GM18520 (cell line): ENCODE measurements around the gene ATP2A1.
"Not testable (repeated sequence)": the region's sequence is repeated elsewhere in the genome, so short reads cannot be mapped to it uniquely, and the experiment has no call there.

Source experiments
- ATAC-seq: cut with Tn5 transposase; IDR thresholded peaks from one replicate; pipeline ENCODE4 v1.9.1; 2021; ENCODE audit not compliant: unreplicated experiment

ATP2A1 gene

GRCh38 chr16:28858421-28858820, 19.9 kb upstream of the ATP2A1 start:
- ATAC-seq = no peak

- no peak for ATAC-seq
Observed at GRCh38 chr16:28859326-28859725, 19.0 kb upstream of the ATP2A1 start.

DNA sequence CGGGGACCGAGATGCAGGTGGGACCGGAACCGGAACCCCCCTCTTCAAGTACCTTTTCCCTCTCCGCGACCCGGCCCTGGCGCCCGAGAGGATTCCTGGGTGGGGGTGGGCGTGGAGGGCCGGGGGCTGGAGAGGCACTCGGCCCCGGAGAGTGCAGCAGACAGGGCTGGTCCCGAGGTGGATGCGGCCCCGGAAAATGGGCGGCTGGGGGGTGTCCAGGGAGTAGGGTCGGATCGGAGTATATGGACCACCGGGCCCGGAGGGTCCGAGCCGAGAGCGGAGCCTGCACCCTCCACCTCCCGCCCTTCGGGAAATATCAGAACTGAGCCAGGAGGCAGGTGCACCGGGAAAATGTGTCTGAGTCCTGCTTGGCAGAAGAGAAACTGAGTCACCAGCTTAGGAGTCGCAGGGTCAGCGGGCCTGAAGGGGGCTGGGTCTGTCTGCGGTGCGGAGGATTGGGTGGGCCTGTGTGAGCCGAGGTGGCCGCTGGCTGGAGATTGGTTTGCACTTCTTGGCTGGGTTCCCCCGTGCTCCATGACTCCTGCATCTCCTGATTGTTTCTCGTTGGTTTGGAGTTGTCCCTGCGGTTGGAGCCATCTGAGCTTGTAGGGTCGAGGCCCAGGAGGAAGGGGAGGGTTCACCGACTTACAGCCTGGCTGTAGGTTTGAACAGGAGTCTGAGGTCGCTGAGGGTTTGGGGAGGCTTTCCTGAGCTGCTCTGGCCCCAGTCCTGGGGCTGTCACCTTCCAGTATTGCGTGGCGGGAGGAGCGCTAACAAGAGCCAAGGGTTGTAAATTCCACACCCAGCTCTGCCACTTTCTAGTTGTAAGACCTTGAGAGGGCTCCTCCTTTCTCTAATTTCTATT, 14.1 kb upstream of the ATP2A1 start:
- ATAC-seq = no peak

DNA sequence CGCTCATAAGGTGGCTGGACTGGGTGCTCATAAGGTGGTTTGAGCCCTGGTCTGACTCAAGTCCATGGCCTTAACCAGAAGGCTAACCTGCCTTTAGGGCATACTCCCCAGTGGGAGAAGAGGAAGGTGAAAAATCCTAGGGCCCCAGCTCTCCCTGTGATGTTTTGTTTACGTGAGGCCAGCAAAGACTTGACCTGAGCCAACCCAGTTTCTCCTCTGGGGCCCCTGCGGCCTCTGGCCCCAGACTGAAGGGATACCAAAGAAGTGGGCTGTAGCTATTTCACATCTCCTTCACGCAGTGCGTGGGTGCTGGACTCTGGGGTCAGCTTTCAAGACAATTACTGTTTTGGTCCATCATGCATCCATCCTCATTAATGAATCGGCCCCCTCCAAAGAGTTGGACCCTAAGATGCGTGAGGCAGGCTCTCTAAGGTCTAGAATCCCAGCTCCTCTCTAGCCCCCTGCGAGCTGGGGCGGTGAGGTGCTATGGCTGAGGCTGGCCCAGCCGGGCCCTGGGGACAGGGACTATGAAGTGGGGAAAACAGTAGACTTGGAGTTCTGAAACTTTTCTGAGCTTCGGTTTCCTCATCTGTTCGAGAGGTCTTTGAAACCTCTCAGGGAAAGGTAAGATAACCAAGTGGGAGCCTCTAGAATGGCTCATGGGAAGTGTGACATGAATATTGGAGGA, 13.1 kb upstream of the ATP2A1 start:
- ATAC-seq = no peak

GRCh38 chr16:28865722-28866453, 12.4 kb upstream of the ATP2A1 start:
- no peak for ATAC-seq

- ATAC-seq = no peak
Observed at GRCh38 chr16:28866454-28866804, 11.9 kb upstream of the ATP2A1 start.

GRCh38 chr16:28867241-28867640, 11.0 kb upstream of the ATP2A1 start:
- ATAC-seq = no peak

GRCh38 chr16:28867646-28868045, 10.6 kb upstream of the ATP2A1 start:
- ATAC-seq = not testable (repeated sequence)

DNA sequence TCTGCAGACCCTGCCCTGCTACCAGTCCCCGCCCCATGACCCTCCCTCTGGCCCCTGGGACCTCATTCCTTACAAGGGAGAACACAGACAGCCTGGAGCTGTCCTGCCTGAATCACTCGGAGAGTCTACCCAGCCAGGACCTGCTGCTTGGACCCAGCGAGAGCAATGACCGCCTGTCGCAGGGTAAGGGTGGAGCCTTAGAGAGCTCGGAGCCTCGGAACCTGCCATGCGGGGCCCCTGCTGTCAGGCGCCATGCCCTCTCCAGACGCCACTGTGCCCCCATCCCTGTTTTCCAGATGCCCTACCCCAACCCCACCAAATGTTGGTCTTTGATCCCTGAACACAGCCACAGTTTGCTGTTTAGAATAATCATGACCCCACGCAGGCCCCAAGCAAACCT, 9.1 kb upstream of the ATP2A1 start:
- no peak for ATAC-seq

DNA sequence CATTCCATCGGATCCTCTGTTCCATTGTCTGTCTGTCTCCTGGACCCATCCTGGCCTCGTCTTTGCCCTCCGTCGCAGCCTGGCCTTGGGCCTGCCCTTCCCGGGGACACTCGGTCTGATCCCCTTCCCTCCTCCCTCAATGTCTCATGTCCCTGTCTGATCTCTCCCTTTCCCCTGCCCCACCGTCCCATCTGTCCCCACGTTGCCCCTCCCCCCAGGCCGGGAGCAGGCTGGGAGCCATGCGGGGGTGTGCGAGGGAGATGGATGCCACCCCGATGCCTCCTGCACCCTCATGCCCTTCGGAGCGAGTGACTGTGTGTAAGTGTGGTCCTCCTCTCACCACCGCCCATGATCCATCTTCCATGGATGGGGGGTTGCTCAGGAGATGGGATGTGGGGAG, 5.3 kb upstream of the ATP2A1 start:
- ATAC-seq = no peak

DNA sequence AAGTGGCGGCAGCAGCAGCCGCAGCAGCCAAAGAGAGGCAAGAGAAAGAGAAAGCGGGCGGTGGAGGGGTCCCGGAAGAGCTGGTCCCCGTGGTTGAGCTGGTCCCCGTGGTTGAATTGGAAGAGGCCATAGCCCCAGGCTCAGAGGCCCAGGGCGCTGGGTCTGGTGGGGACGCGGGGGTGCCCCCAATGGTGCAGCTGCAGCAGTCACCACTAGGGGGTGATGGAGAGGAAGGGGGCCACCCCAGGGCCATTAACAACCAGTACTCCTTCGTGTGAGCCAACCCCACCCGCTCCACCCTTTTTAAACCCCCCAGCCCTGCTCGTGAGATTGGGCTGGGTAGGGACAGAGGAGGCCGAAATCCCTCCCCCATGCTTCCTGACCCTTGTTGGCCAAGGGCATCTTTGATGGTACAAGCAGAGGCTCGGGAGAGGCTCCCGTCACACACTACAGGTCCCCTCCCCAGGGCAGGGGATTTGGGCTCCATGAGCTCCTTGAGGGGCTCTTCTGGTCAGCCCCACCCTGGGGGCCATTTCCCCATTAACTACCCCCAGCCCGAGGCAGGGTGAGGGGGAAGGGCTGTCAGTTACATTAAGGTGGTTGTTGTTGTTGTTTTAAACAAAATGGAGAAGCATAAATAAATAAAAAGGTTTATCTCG, 4.6 kb upstream of the ATP2A1 start:
- ATAC-seq = no peak

GRCh38 chr16:28874406-28874805, 3.9 kb upstream of the ATP2A1 start:
- ATAC-seq = no peak

DNA sequence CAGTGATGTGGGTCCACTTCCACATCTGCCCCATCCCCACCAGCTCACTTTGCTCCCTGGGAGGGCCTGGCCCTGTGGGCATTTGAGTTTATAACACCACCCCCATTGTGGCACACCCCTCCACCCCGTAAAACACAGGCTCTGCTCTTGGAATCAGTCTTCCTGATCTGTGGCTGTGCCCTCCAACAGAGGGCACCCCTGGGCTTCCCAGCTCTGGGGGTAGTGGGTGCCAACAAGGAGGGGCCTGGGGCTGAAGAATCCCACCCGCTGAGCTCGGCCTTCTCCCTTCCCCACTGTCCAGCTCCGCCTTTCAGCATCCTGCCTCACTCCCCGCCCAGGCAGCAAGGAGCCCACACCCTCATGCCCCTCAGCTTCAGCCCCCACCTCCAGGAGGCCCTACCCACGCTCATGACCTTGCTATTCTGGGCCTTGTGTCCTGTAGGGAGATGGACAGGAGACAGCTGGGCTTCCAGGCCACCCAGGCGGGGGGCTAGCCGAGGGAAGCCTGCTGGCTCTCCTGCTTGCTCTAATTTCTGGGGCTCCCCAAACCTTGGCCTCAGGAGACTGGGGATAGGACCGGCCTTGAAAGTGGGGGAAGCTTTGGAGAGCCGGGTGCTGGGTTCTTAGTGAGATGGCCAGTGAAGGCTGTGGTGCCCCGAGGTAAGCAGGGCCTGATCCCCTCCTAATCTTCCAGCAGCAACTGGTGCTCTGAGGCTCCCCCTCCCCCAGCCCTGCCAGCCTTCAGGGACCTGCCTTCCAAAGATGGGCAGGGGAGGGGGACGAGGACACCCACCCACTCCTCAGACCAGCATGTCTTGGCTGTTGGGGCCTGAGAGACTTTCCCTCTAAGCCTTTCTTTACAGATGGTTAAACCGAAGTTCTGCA, 2.9 kb upstream of the ATP2A1 start:
- ATAC-seq = no peak

- ATAC-seq = no peak
Observed at GRCh38 chr16:28876019-28876659, 2.1 kb upstream of the ATP2A1 start.

DNA sequence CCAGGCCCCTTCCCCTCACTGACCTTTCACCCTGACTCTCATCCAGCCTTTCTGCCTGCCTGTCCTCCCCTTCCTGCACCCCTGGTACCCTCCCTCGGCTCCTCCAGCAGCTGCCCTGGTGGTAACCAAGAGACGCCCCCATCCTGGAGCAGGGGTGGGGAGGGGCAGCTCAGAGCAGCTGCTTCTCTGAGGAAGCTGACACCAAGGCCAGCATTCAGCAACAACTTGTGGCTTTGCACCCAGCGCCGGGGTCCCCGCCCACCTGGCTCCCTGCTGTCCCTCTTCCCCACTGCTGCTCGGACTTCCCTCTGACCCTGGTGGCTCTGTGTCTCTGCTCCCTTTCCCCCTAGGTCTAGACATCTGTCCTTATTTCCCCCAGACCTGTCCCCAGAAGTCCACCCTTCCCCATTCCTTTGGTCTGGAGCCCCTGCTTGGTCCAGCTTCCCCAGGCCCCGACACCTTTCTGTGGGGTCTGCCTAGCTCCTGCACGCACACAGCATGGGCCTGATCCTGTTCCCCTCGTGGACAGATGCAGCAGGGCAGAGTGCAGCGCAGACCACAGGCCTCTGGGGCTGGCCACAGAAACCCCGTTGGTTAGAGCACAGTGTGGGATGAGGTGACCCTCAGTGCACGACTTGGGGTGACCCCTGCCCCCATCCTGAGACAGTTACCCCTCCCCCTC, 1.2 kb upstream of the ATP2A1 start:
- no peak for ATAC-seq

DNA sequence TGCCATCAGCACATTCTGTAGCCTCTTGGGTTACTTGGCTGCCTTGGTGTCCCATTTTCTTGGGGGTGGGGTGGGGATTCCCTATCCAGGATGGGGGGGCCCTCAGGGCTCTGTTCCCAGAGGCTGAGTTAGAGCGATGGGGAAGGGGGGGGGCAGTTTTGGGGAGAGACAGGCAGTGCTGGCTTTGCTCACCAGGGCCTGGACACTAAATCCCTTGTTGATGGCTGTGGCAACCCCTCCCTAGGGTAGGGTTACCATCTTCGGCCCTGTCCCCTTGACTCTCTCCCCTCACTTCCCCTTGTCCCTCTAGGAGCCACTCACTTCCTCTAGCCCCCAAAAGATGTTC, 660 bp upstream of the ATP2A1 start:
- no peak for ATAC-seq

DNA sequence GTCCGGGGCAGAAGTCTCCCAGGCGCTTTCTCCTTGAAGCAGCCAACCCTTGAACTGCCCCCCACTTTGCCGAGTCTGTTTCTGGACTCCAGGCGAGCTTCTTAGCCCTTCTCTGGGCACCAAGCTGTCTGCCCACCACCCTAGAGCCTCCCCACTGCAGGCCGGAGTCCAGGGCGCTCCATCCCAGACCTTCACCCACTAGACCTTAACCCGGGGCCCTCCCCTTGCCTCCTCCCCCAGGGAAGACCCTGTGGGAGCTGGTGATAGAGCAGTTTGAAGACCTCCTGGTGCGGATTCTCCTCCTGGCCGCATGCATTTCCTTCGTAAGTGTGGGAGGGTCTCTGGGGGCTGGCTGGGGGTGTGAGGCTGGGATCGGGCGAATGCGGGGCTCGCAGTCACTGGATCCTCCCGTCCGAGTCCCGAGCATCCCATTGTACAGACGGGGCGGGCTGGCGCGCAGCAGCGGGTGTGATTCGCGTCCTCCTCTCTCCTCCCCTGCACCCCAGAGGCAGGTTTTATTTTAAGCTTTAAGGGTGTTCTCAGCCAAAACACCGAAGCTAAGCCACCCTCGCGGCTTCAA, 1.1 kb downstream of the ATP2A1 start:
- ATAC-seq = peak; percentile 15

DNA sequence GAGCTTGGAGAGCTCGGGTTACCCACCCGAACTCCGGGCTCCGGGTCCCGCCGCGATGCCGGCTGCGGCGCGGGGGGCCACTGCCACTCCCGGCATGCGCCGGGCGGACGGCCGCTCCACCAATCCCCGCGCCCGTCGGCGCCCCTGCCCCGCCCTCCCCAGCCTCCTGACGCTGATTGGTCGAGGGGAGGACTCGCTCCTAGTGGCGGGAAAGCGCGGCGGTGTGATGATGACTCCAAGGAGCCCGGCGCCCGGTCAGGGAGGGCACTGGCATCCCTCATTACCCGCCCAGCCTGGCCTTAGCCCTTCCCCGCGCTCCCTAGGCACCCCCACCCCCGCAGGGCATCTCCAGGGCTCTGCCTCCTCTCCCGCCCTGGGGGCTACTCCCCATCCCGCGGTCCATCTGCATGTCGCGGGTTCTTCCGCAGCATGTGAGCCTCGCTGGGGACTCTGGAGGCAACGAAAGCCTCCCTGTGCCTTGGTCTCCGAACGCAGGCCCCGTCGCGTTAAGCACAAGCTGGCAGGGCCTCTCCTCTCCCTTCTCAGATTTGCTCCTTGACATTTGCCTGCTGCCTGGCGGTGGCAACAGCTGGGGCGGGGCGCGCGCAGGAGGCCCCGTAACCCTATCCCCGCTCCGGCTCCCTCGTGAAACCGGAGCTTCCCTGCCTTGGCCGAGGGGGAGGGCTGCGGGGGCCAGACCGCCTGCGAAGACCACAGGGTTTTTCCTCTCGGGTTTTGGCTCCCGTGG, 1.7 kb downstream of the ATP2A1 start:
- ATAC-seq = peak; percentile 82

DNA sequence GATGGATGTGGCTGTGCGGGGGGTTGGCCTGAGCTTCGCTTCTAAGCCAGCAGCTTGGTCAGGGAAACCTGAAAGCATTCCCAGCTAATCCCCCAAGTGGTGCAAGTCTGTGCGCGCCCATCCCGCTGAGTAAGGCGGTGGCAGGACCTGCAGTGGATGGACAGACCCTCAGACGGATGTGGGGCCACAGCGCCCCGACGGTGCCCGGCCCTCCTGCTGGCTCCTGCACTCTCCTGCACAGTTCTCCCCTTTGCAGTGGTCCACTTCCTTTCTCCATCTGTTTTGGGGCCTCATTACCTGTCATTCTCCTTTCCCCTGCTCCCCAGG, 2.3 kb downstream of the ATP2A1 start:
- no peak for ATAC-seq
